ENCODE data around the gene KRI1.
"Not testable (repeated sequence)": the region's sequence is repeated elsewhere in the genome, so short reads cannot be mapped to it uniquely, and the experiment has no call there.

Gene KRI1

GRCh38 chr19:10550336-10550735 is 15.5 kb downstream of the KRI1 start:
- no peak for DNase-seq (ENCODE audit: low read depth)

DNA sequence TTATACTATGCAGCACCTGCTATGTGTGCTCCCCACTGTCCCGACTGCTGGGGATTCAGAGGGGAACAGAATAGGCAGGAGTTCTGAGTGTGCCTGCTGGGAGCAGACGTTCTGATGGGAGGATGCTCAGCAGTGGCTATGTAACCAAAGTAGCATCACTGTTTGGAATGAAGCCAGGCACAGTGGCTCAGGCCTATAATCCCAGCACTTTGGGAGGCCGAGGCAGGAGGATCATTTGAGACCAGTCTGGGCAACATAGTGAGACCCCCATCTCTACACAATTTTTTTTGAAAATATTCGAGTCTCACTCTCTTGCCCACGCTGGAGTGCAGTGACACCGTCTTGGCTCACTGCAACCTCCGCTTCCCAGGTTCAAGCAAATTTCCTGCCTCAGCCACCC is 16.1 kb downstream of the KRI1 start:
- DNase-seq (ENCODE audit: low read depth): no peak

DNA sequence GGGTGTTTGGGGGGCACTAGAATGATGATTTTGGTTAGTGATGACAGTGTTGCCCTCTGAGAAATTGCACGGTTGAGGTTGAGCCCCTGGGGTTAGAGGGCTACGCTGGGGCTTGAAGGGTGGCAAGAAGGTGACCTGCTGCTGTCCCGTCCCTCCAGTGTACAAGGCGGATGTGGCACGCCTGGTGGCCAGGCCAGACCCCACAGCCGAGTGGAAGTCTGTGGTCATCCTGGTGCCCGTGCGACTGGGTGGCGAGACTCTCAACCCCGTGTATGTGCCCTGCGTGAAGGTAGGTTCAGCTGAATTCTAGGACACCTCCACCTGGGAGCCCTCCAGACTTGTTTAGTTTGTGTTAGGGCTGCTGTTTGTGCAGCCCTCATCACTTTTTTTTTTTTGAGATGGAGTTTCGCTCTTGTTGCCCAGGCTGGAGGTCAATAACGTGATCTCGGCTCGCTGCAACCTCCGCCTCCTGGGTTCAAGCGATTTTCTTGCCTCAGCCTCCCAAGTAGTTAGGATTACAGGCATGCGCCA is 17.0 kb downstream of the KRI1 start:
- no peak for DNase-seq (ENCODE audit: low read depth)

GRCh38 chr19:10546817-10547216 is 19.0 kb downstream of the KRI1 start:
- DNase-seq (ENCODE audit: low read depth): no peak

DNA sequence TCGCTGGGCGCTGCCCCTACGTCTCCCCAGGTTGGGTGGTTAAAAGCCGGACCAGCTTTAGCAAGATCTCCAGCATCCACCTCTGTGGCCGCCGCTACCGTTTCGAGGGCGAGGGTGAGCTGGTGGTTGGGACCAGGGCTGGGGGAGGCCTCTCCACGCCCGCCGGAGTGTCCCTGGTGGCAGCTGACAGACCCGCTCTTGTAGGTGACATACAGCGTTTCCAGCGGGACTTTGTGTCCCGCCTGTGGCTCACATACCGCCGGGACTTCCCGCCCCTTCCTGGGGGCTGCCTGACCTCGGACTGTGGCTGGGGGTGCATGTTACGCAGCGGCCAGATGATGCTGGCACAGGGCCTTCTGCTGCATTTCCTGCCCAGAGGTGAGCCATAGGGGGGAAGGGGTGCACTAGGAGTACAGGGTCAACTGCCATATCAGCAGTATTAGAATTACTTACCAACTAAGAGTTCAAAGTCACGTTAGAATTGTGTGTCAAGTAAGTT is 21.0 kb downstream of the KRI1 start:
- no peak for DNase-seq (ENCODE audit: low read depth)

GRCh38 chr19:10544242-10544752 is 21.5 kb downstream of the KRI1 start:
- DNase-seq (ENCODE audit: low read depth): no peak

GRCh38 chr19:10543420-10544241 is 22.2 kb downstream of the KRI1 start, which contains the start of gene ATG4D:
ATG4D (plus strand) TSS chr19:10543904; CDS start chr19:10544091, 187 bp downstream.
- peak; percentile 76 for DNase-seq (ENCODE audit: low read depth)

DNA sequence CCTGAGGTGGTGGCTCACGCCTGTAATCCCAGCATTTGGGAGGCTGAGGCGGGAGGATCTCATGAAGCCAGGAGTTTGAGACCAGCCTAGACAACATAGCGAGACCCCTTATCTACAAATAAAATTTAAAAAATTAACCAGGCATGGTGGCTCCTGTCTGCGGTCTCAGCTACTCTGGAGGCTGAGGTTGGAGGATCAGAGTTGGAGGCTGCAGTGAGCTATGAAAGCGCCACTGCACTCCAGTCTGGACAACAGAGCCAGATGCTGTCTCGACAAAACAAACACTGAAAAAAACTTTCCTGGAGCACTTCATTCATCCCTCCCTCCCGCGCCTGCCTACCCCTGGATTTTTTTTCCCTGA is 22.8 kb downstream of the KRI1 start:
- DNase-seq (ENCODE audit: low read depth): no peak

DNA sequence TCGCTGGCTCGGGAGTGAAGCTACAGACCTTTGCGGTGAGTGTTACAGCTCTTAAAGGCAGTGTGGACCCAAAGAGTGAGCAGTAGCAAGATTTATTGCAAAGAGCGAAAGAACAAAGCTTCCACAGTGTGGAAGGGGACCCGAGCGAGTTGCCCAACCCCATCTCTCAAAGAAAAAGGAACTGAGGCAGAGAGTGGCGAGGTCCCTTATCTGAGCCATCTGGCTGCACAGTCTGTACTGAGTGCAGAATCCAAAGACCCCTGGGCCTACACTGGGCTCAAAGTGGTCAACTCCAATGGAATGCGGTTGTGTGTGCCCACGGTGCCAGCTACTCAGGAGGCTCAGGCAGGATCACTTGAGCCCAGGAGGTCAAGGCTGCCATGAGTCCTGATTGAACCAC is 26.8 kb downstream of the KRI1 start:
- DNase-seq (ENCODE audit: low read depth): not testable (repeated sequence)

DNA sequence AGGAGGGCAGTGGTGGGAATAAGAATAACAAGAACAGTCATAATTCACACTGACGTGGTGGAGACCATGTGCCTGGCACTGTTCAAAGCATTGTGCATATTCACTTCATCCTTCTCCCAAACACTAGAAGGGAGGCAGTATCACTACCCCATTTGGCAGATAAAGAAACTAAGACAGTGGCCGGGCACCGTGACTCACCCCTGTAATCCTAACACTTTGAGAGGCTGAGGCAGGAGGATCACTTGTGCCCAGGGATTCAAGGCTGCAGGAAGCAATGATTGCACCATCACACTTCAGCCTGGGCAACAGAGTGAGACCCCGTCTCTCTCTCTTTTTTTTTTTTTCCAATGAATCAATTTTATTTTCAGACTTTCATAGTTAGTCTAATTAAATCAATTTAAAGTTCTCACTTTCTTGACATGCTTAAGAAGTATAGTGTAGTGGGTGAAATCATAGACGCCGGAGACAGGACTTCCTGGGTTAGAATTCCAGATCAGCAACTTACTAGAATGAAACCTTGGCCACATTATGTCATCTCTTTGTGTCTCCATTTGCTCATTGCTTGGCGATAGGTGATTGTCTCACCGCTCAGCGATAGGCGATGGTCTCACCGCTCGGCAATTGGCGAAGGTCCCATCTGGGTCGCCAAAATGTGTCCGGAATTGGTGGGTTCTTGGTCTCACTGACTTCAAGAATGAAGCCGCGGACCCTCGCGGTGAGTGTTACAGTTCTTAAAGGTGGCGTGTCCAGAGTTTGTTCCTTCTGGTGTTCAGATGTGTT is 27.4 kb downstream of the KRI1 start:
- DNase-seq (ENCODE audit: low read depth): no peak

DNA sequence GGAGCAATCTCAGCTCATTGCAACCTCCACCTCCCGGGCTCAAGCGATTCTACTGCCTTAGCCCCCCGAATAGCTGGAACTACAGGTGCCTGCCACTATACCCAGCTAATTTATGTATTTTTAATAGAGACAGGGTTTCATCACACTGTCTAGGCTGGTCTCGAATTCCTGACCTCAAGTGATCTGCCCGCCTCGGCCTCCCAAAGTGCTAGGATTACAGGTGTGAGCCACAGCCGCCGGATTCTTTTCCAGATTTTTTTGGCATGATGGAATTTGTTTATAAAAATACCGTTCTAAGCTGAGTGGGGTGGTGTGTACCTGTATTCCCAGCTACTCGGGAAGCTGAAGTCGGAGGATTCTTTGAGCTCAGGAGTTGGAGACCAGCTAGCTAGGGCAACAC is 28.1 kb downstream of the KRI1 start:
- no peak for DNase-seq (ENCODE audit: low read depth)

GRCh38 chr19:10535613-10536012 is 30.2 kb downstream of the KRI1 start:
- no peak for DNase-seq (ENCODE audit: low read depth)

DNA sequence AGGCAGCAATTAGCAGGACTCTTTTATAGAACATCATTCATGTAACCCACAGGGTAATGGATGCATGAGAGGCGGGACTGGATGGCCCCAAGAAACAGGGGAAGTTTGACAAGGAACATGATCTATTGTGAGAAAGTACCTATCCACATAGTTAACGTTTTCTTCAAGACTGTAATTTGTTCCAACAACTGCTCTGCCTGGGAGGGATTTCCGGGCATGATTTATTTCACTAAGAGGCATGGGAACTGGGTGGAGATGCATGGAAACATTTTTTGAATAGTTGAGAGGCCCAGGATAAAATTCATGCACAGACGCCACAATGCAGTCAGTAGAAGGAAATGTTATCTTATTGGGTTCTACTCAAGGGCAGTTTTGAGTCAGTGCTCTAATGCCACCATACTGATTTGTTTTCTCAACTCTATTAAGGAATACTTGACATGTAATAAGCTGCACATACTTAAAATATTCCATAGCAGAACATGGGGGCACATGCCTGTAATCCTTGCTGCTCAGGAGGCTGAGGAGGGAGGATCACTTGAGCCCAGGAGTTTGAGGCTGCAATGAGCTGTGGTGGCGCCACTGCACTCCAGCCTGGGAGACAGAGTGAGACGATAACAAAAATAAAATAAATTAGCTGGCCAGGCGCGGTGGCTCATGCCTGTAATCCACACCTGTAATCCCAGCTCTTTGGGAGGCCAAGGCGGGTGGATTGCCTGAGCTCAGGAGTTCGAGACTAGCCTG is 32.0 kb downstream of the KRI1 start:
- DNase-seq (ENCODE audit: low read depth): no peak

DNA sequence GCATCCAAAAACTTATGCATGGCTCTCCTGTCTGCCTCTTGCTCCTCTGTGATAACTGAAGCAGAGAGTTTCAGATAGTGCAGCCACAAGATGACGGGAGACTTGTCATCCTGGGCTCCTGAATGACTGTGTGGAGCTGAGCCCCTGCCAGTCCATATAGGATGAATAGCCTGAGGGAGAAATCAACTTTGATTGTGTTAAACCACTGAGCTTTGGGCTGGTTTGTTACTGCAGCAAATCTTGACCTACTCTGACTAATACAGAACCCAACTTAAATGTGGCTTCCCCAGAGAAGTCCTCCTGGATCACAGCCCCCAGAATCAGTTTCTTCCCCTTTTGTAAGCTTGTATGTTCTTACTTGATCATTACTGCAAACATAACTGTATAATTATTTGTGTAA is 33.4 kb downstream of the KRI1 start:
- no peak for DNase-seq (ENCODE audit: low read depth)

DNA sequence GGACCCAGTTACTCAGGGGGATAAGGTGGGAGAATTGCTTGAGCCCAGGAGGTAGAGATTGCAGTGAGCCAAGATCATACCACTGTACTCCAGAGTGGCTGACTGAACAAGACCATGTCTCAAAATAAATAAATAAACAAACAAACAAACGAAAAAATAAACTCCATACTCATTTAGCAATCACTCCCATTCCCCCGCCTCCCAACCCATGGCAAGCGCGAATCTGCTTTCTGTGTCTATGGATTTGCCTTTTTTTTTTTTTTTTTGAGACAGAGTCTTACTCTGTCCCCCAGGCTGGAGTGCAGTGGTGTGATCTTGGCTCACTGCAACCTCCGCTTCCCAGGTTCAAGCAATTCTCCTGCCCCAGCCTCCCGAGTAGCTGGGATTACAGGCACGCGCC is 38.9 kb downstream of the KRI1 start:
- not testable (repeated sequence) for DNase-seq (ENCODE audit: low read depth)

DNA sequence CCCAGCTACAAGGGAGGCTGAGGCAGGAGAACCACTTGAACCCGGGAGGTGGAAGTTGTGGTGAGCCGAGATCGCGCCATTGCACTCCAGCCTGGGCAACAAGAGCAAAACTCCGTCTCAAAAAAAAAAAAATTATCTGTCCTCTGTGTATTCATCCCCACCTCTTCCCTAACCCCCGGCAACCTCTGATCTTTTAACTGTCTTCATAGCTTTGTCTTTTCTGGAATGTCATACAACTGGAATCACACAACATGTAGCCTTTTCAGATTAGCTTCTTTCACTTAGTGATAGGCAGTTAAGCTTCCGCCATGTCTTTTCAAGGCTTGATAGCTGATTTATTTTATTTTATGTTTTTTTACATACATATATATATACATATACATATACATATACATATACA is 40.2 kb downstream of the KRI1 start:
- no peak for DNase-seq (ENCODE audit: low read depth)

GRCh38 chr19:10523135-10523636 is 42.6 kb downstream of the KRI1 start:
- DNase-seq (ENCODE audit: low read depth): no peak

GRCh38 chr19:10521461-10522171 is 44.2 kb downstream of the KRI1 start:
- DNase-seq (ENCODE audit: low read depth): no peak

DNA sequence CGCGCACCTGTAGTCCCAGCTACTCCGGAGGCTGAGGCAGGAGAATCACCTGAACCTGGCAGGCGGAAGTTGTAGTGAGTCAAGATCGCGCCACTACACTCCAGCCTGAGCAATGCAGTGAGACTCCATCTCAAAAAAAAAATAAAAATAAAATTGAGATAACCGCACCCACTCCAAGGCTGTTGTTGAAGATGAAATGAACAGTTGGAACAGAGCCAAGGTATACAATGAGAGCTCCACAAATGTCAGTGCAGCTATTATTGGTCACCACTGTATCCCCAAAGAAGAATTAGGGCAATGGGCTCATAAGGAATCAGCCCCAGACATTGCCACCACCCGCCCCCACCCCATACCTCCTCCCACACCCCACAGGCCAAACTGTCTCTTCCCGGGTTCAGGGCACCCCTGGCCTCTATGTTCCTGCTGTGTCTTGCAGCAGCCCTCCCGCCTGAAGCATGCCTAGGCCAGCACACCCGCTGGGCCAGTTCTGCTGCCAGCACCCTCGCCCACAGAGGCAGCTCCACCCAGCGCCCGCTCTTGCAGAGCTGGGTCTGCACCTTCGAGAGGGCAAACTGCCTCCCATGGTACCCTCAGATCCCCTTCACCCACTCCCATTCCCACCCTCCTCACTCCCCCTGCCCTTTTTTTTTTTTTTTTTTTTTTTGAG is 45.0 kb downstream of the KRI1 start:
- no peak for DNase-seq (ENCODE audit: low read depth)

GRCh38 chr19:10519421-10519820 is 46.4 kb downstream of the KRI1 start:
- no peak for DNase-seq (ENCODE audit: low read depth)

Measured in T follicular helper cell (primary cell).